ENCODE results near the gene DIP2A.

Gene DIP2A

DNA sequence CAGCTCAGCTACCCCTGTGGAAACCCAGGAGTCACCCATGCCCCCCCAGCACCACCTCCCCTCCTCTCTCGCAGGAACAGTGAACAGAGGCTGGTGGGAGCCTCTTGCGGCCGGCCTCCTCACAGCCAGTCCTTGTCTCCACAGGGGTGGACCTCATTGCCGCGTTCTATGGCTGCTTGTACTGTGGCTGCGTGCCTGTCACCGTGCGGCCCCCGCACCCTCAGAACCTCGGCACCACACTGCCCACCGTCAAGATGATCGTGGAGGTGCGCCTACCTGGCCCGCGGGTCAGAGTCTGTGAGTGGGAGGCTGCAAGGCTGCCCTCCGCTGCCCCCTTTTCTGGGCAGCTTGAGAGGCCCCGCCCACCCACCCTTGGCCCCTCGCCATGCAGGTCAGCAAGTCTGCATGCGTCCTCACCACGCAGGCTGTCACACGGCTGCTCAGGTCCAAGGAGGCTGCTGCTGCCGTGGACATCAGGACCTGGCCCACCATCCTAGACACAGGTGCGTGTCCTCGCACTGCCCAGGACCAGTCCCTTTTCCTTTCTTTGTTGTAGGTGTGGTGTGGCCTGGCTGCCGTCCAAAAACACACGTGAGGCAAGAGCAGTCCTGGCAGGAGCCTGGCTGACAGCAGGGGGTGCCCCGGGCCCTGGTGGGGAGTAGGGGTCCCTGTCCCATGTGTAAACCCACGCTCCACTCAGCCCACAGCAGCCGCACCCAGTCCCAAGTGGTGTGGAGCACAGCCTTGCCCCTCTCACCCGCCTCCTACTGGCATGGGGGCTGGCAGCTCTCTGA, 95.9 kb downstream of the DIP2A start:
- DNase-seq (ENCODE audit: insufficient read length) (no peak), FAIRE-seq (no peak)
- no peak for TF ChIP-seq POLR2A (IDR thresholded peaks at IDR 0.05; ENCODE audit: low read depth, low read length)
- TF ChIP-seq POLR2AphosphoS5 (IDR thresholded peaks at IDR 0.05; ENCODE audit: low read depth, low read length) = no peak
- no peak for TF ChIP-seq TAF1 (IDR thresholded peaks at IDR 0.05; ENCODE audit: borderline replicate concordance, low read depth, low read length)

DNA sequence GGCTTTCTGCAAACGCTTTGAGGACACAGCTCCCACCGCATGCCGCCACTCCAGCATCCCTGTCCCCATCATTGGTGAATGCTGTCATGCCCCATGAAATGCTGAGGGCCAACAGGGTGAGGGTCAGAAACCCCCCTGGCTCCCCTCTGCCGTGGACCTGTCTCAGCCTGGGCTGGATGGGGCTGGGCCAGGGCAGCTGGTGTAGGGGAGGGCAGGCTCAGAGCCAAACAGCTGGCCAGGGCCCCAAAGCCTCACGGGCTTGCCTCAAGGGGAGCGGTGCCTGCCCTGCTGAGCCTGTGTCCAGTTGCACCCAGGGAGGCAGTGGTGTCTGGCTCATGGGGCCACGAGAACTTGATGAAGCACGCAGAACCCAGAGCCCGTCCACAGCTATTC, 96.5 kb downstream of the DIP2A start:
- no peak for DNase-seq (ENCODE audit: insufficient read length)
- TF ChIP-seq POLR2A (IDR thresholded peaks at IDR 0.05; ENCODE audit: low read depth, low read length) (no peak), POLR2AphosphoS5 (IDR thresholded peaks at IDR 0.05; ENCODE audit: low read depth, low read length) (no peak), TAF1 (IDR thresholded peaks at IDR 0.05; ENCODE audit: borderline replicate concordance, low read depth, low read length) (no peak)
- FAIRE-seq = no peak

DNA sequence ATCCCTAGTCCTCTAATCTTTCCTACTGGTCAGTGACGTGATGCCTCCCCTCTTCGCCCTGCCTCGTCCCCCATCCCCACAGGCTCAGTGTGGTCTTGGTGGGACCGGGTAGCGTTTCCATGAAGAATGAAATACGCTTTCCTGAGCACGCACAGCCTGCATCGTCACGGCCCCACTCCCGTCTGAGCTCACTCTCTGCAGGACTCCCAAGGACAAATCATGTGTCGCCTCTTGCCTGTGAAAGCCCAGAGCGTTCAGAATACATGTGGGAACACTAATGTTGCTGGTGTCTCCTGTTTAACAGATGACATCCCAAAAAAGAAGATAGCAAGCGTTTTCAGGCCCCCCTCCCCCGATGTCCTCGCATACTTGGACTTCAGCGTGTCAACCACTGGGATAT, 97.0 kb downstream of the DIP2A start:
- TF ChIP-seq TAF1 (IDR thresholded peaks at IDR 0.05; ENCODE audit: borderline replicate concordance, low read depth, low read length) (no peak), POLR2A (IDR thresholded peaks at IDR 0.05; ENCODE audit: low read depth, low read length) (no peak), POLR2AphosphoS5 (IDR thresholded peaks at IDR 0.05; ENCODE audit: low read depth, low read length) (no peak)
- DNase-seq (ENCODE audit: insufficient read length) (no peak), FAIRE-seq (no peak)

DNA sequence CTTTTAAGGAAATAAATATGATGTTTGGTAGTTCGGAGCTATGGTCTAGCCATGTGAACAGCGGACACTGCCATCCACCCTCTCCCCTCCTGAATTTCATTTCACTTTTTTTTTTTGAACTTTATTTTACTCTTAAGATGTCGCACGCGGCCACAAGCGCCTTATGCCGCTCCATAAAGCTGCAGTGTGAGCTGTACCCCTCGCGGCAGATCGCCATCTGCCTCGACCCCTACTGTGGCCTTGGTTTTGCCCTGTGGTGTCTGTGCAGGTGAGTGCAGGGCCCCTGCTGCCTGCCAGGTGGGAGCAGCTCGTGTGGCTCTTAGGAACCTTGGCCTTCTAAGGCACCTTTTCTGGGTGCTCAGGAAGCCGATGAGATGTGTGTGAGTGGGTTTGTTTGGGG, 98.1 kb downstream of the DIP2A start:
- FAIRE-seq = no peak
- no peak for TF ChIP-seq POLR2A (IDR thresholded peaks at IDR 0.05; ENCODE audit: low read depth, low read length)
- TF ChIP-seq POLR2AphosphoS5 (IDR thresholded peaks at IDR 0.05; ENCODE audit: low read depth, low read length) = no peak
- TF ChIP-seq TAF1 (IDR thresholded peaks at IDR 0.05; ENCODE audit: borderline replicate concordance, low read depth, low read length) = no peak
- DNase-seq (ENCODE audit: insufficient read length) = no peak

DNA sequence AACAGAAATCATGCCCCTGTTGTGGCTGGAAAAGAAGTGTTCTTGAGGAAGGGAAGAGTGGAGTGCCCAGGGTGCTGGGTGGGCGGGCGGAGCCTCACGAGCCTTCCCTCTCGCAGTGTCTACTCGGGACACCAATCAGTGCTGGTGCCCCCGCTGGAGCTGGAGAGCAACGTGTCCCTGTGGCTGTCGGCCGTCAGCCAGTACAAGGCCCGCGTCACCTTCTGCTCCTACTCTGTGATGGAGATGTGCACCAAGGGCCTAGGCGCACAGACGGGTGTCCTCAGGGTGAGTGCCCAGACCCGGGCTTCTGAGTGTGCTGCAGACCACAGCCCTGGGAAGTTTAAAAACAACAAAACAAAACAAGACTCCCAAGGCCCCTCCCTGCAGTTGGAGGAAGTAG, 98.8 kb downstream of the DIP2A start:
- no peak for DNase-seq (ENCODE audit: insufficient read length)
- no peak for TF ChIP-seq TAF1 (IDR thresholded peaks at IDR 0.05; ENCODE audit: borderline replicate concordance, low read depth, low read length)
- TF ChIP-seq POLR2A (IDR thresholded peaks at IDR 0.05; ENCODE audit: low read depth, low read length) = no peak
- TF ChIP-seq POLR2AphosphoS5 (IDR thresholded peaks at IDR 0.05; ENCODE audit: low read depth, low read length) = no peak
- FAIRE-seq = no peak

DNA sequence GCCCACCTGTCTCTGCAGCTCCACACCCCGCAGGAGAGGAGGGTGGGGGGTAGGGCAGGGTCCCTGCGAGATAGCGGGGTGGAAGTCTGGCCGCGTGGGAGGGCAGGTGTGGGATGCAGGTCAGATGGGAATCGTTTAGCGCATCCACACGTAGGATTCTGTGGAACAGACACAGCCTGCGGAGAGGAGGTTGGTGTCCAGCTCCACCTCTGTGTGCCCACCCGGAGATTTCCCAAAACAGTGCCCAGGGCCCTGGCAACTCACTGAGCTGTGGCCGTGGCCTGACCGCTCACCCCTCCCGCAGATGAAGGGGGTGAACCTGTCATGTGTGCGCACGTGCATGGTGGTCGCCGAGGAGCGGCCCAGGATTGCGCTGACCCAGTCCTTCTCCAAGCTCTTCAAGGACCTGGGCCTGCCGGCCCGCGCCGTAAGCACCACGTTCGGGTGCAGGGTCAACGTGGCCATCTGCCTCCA, 99.3 kb downstream of the DIP2A start:
- FAIRE-seq (no peak), DNase-seq (ENCODE audit: insufficient read length) (no peak)
- TF ChIP-seq POLR2A (IDR thresholded peaks at IDR 0.05; ENCODE audit: low read depth, low read length) = no peak
- no peak for TF ChIP-seq POLR2AphosphoS5 (IDR thresholded peaks at IDR 0.05; ENCODE audit: low read depth, low read length)
- TF ChIP-seq TAF1 (IDR thresholded peaks at IDR 0.05; ENCODE audit: borderline replicate concordance, low read depth, low read length) = no peak

DNA sequence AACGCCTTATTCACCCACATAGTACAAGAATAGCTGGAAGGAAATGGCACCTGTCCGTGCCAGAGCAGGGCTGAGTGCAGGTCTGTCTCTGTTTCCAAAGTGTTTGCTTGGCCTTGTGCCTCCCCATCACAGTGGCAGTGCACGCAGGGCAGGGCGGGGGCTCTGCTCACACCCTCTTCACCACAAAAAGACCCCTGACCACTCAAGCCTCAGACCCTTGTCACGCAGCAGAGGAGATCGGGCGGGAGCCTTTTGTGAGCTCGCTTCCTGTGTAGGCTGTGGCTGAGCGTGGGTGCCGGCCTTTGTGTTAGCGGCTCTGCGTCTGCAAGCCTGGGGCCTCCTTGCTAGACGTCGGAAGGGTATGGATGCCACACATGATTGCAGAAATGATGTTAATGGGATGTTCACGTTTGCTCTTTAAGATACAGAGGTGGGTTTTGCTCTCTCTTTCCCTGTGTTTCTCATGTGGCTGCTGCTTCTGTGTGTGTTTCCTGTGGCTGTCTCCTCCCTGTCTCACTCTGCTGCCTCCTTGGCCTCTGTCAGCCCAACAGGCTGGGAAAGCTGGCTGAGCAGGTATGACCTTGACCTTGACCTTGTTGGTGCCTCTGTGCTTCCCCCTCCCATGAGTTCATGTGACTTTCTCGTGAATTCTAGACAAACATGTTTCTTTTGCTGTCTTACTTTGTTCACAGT, 100.7 kb downstream of the DIP2A start:
- TF ChIP-seq POLR2AphosphoS5 (IDR thresholded peaks at IDR 0.05; ENCODE audit: low read depth, low read length) (no peak), TAF1 (IDR thresholded peaks at IDR 0.05; ENCODE audit: borderline replicate concordance, low read depth, low read length) (no peak), POLR2A (IDR thresholded peaks at IDR 0.05; ENCODE audit: low read depth, low read length) (peak; percentile 29; the same call in 1 of the 2 replicates)
- no peak for DNase-seq (ENCODE audit: insufficient read length)
- FAIRE-seq = peak; percentile 73

DNA sequence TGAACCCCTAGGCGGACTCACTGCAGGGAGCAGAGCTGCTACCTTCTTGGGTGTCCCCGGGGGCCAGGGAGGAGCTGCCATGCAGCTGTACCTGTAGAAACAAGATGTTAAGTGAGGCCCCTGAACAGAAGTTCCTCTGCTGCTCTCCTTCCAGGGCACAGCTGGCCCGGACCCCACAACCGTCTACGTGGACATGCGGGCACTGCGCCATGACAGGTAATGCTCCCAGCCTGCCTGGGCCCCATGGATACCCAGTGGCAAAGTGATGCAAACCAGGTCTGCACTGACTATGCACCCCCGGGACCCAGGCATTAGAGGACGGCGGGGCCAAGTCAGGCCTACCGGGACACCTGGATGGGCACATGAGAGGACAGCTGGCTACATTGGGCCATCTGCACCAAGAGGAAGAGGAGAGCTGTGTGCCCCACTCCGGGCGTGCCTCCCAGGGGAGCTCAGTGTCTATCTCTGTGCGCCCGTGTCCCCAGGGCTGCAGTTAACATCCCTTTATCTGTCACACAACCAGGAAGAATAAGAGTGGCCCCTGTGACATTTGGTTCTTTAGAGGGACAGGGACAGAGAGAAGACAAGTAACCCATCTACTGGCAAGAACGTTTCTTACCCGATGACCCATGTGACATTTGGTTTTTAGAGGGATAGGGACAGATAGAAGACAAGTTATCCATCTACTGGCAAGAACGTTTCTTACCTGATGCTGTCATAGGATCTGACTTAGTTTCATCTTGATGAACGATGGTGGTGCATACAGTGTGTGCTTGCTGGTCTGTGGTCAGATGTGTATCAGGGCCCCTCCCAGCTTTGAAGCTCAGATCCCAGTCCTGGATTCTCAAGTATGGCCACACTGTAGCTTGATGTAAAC, 102.1 kb downstream of the DIP2A start:
- no peak for TF ChIP-seq TAF1 (IDR thresholded peaks at IDR 0.05; ENCODE audit: borderline replicate concordance, low read depth, low read length)
- no peak for TF ChIP-seq POLR2A (IDR thresholded peaks at IDR 0.05; ENCODE audit: low read depth, low read length)
- no peak for TF ChIP-seq POLR2AphosphoS5 (IDR thresholded peaks at IDR 0.05; ENCODE audit: low read depth, low read length)
- FAIRE-seq = no peak
- DNase-seq (ENCODE audit: insufficient read length) = no peak

DNA sequence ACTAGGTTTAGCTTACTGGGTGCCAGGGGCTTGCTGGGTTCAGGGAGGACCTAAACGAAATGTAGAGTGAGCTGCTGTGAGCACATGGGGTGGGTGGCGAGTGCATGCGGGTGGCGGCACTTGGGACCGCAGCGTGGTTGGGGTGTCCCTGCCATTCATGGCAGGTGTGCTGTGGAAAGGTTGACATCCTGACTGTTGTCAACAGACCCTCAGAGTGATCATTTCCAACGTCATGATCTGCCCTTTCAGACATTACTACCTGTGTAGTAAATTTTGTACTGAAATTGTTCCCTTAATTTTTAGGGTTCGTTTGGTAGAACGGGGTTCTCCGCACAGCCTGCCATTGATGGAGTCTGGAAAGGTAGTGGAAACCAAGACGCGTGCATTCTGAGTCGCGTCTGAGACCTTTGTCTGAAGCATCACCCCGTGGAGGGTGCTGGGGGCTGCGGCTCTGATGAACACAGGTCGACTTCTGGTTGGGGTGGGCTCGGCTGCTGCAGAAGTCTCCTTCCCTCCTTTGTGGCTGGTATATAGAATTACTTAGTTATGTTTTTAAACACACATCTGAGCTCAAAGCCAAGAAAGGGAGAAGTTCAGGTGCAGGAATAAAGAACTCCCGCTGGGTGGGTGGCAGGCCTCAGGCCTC, 102.9 kb downstream of the DIP2A start:
- TF ChIP-seq TAF1 (IDR thresholded peaks at IDR 0.05; ENCODE audit: borderline replicate concordance, low read depth, low read length) = no peak
- no peak for TF ChIP-seq POLR2A (IDR thresholded peaks at IDR 0.05; ENCODE audit: low read depth, low read length)
- TF ChIP-seq POLR2AphosphoS5 (IDR thresholded peaks at IDR 0.05; ENCODE audit: low read depth, low read length) = no peak
- FAIRE-seq = no peak
- no peak for DNase-seq (ENCODE audit: insufficient read length)

DNA sequence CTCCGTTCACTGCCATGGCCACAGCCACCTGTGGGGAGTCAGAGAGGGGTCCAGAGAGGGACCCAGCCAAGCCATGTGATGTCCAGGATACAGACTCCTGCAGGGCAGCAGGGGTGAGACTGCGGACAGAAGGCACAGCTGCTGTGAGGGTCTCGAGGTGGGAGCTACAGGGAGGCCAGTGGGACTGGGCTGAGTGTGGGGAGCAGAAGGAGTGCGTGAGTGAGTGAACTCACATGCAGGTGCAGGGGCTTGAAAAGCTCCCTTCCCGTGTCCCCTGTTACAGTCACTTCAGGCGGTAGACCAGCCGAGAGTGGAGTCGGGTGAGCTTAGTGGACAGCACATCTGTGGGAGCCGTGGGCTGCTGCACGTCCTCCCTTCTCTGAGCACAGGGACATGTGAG, 103.8 kb downstream of the DIP2A start:
- TF ChIP-seq POLR2AphosphoS5 (IDR thresholded peaks at IDR 0.05; ENCODE audit: low read depth, low read length) (no peak), TAF1 (IDR thresholded peaks at IDR 0.05; ENCODE audit: borderline replicate concordance, low read depth, low read length) (no peak), POLR2A (IDR thresholded peaks at IDR 0.05; ENCODE audit: low read depth, low read length) (no peak)
- DNase-seq (ENCODE audit: insufficient read length) (no peak), FAIRE-seq (no peak)

Measured in GM12892 (cell line).